ENCODE results near the gene NDUFAF7. TPM values are rescaled to one million over a fixed set of nuclear protein-coding genes. Genes with fewer than 3 reads are reported as not detected.

Gene NDUFAF7
- total RNA-seq, 1 experiment from 2014 or later: 25.0 TPM

GRCh38 chr2:37297632-37298031, 66.2 kb downstream of the NDUFAF7 start:
- no peak overlapping the region for H3K27ac ChIP-seq (ENCODE audit: low read depth, low read length, poor library complexity, severe bottlenecking)
- no peaks in the 10 kb centered on the region for H3K9me3 ChIP-seq (ENCODE audit: low read depth, low read length, poor library complexity, severe bottlenecking)
- intact Hi-C loops (cut with micrococcal nuclease; ENCODE audit: unreplicated experiment): no loop called here
- H3K4me1 ChIP-seq (ENCODE audit: insufficient read depth, low read length, poor library complexity, severe bottlenecking): no peaks in the 10 kb centered on the region
- ChIA-PET POLR2A (ENCODE audit: low non-redundant PET) (no interaction called here), CTCF (no interaction called here)
- no TSS peak for BruUV-seq (replicated peaks)
- no peaks in the 10 kb centered on the region for H3K27me3 ChIP-seq (replicated peaks; ENCODE audit: insufficient read depth, low read depth, low read length, poor library complexity)
- no peaks in the 10 kb centered on the region for H3K36me3 ChIP-seq (ENCODE audit: insufficient read depth, low read length, poor library complexity, severe bottlenecking)
- DNase-seq (ENCODE audit: low spot score): no peak
- TF ChIP-seq, protein P1, sequence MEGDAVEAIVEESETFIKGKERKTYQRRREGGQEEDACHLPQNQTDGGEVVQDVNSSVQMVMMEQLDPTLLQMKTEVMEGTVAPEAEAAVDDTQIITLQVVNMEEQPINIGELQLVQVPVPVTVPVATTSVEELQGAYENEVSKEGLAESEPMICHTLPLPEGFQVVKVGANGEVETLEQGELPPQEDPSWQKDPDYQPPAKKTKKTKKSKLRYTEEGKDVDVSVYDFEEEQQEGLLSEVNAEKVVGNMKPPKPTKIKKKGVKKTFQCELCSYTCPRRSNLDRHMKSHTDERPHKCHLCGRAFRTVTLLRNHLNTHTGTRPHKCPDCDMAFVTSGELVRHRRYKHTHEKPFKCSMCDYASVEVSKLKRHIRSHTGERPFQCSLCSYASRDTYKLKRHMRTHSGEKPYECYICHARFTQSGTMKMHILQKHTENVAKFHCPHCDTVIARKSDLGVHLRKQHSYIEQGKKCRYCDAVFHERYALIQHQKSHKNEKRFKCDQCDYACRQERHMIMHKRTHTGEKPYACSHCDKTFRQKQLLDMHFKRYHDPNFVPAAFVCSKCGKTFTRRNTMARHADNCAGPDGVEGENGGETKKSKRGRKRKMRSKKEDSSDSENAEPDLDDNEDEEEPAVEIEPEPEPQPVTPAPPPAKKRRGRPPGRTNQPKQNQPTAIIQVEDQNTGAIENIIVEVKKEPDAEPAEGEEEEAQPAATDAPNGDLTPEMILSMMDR (conservative IDR thresholded peaks at IDR 0.05; ENCODE audit: low read depth, low read length): no peak
- TF ChIP-seq EZH2 (IDR thresholded peaks at IDR 0.05; ENCODE audit: borderline replicate concordance, low read depth, low read length, poor library complexity, severe bottlenecking): no peak
- H3K4me3 ChIP-seq (ENCODE audit: low read depth, low read length, poor library complexity, severe bottlenecking): no peak overlapping the region

Other genes with a start within 250 kb of the NDUFAF7 start
- gene HEATR5B, start 147.3 kb upstream of the NDUFAF7 start, total RNA-seq (2021): 13.1 and 15.0 TPM in 2 replicates
- gene GPATCH11, start 147.1 kb upstream of the NDUFAF7 start, total RNA-seq (2021): 15.3 and 15.6 TPM in 2 replicates
- 64.4 and 68.4 TPM in 2 replicates for gene EIF2AK2, start 74.7 kb upstream of the NDUFAF7 start, total RNA-seq (2021)
- gene SULT6B1, start 43.0 kb upstream of the NDUFAF7 start, total RNA-seq (2021): not detected in 2 replicates
- 56.9 and 61.8 TPM in 2 replicates for gene CEBPZOS, start 35.2 kb upstream of the NDUFAF7 start, total RNA-seq (2021)
- 90.1 and 98.9 TPM in 2 replicates for gene CEBPZ, start 62 bp upstream of the NDUFAF7 start, total RNA-seq (2021)
- gene PRKD3, start 93.2 kb downstream of the NDUFAF7 start, total RNA-seq (2021): 53.1 and 54.9 TPM in 2 replicates
- gene QPCT, start 113.0 kb downstream of the NDUFAF7 start, total RNA-seq (2021): 2.2 and 4.2 TPM in 2 replicates

Data from A673 (cell line).